IMR-90 (cell line): ENCODE data around the gene MTMR3. TPM values are rescaled to one million over a fixed set of nuclear protein-coding genes. Genes with fewer than 3 reads are reported as not detected.

Experiments
- ATAC-seq: fragments of 200-7000 bp; cut with Tn5 transposase; 2 replicates; pipeline ENCODE4 v1.9.1; 2020; ENCODE audit warnings: low read depth, mild to moderate bottlenecking, moderate library complexity
- BruUV-seq: library from RNA; stranded (reverse); fragments of 400-500 nt; replicated peaks from 2 replicates; lab custom pipeline; 2021; lab: Mats Ljungman, UMichigan
- CTCF ChIA-PET: fragments of 300-600 bp; formaldehyde crosslinking; extraction: SDS; loops from one replicate; lab custom pipeline; 2021; ENCODE audit warnings: antibody characterized with exemption; lab: Yijun Ruan, JAX
- POLR2A ChIA-PET: fragments of 300-600 bp; sonication (Branson Sonifier 250); formaldehyde crosslinking; loops from one replicate; lab custom pipeline; 2022; ENCODE audit warnings: antibody characterized with exemption; ENCODE audit not compliant: unreplicated experiment; lab: Charles Lee
- DNase-seq: peaks from one replicate; pipeline ENCODE4 v3.0.0; 2013
- H2AFZ ChIP-seq: replicated peaks from 2 replicates; pipeline ENCODE3; 2013; ENCODE audit warnings: low read length, mild to moderate bottlenecking; ENCODE audit not compliant: poor library complexity
- H2AK5ac ChIP-seq: 2 replicates; pipeline ENCODE4 v1.6.1; 2013; ENCODE audit warnings: low read depth, low read length, inconsistent platforms
- H2AK9ac ChIP-seq: replicated peaks from 2 replicates; pipeline ENCODE3; 2013; ENCODE audit warnings: mild to moderate bottlenecking, low read depth, low read length, moderate library complexity; ENCODE audit not compliant: poor library complexity
- H2BK120ac ChIP-seq: 2 replicates; pipeline ENCODE4 v1.6.1; 2013; ENCODE audit warnings: low read depth, low read length, inconsistent platforms
- H2BK15ac ChIP-seq: 3 replicates; pipeline ENCODE4 v1.6.1; 2013; ENCODE audit warnings: low read depth, low read length, inconsistent platforms
- H2BK20ac ChIP-seq: 2 replicates; pipeline ENCODE4 v1.6.1; 2013; ENCODE audit warnings: low read depth, mild to moderate bottlenecking, inconsistent platforms, low read length, moderate library complexity
- H2BK5ac ChIP-seq: 2 replicates; pipeline ENCODE4 v1.6.1; 2013; ENCODE audit warnings: mild to moderate bottlenecking, low read depth, low read length, inconsistent platforms; ENCODE audit not compliant: poor library complexity, severe bottlenecking
- H3K14ac ChIP-seq: replicated peaks from 2 replicates; pipeline ENCODE4 v1.6.1; 2013; ENCODE audit warnings: low read depth, low read length, inconsistent platforms
- H3K18ac ChIP-seq: 2 replicates; pipeline ENCODE4 v1.6.1; 2013; ENCODE audit warnings: low read depth, low read length, control low read depth
- H3K23ac ChIP-seq: 2 replicates; pipeline ENCODE4 v1.6.1; 2013; ENCODE audit warnings: low read depth, low read length, inconsistent platforms
- H3K27ac ChIP-seq: 2 replicates; pipeline ENCODE4 v1.5.1; 2013; ENCODE audit warnings: mild to moderate bottlenecking, control low read depth, low read length; ENCODE audit not compliant: insufficient read depth
- H3K27me3 ChIP-seq: 2 replicates; pipeline ENCODE4 v1.6.1; 2013; ENCODE audit warnings: low read length; ENCODE audit not compliant: control insufficient read depth, insufficient read depth
- H3K36me3 ChIP-seq: 2 replicates; pipeline ENCODE4 v1.6.1; 2013; ENCODE audit warnings: low read length, mixed read lengths; ENCODE audit not compliant: control insufficient read depth, insufficient read depth
- H3K4ac ChIP-seq: 2 replicates; pipeline ENCODE4 v1.6.1; 2013; ENCODE audit warnings: low read depth, low read length, inconsistent platforms
- H3K4me1 ChIP-seq: 2 replicates; pipeline ENCODE4 v1.6.1; 2013; ENCODE audit warnings: low read length, mixed read lengths; ENCODE audit not compliant: control insufficient read depth, insufficient read depth
- H3K4me2 ChIP-seq: 2 replicates; pipeline ENCODE4 v1.6.1; 2013; ENCODE audit warnings: low read depth, mild to moderate bottlenecking, control low read depth, low read length, moderate library complexity
- H3K4me3 ChIP-seq: 2 replicates; pipeline ENCODE4 v1.5.1; 2013; ENCODE audit warnings: low read depth, mild to moderate bottlenecking, control low read depth, low read length, moderate library complexity; ENCODE audit not compliant: insufficient read depth
- H3K56ac ChIP-seq: 2 replicates; pipeline ENCODE4 v1.6.1; 2013; ENCODE audit warnings: low read length, inconsistent platforms; ENCODE audit not compliant: insufficient read depth; ENCODE audit errors: extremely low read depth
- H3K79me1 ChIP-seq, 2 experiments: 2 replicates each; pipeline ENCODE4 v1.6.1; 2013; ENCODE audit warnings: low read length in 2 of 2, inconsistent platforms in 1 of 2, low read depth in 1 of 2
- H3K9ac ChIP-seq: 2 replicates; pipeline ENCODE4 v1.6.1; 2013; ENCODE audit warnings: low read depth, low read length, control low read depth
- H3K9me1 ChIP-seq: 2 replicates; pipeline ENCODE4 v1.6.1; 2013; ENCODE audit warnings: low read length, inconsistent platforms; ENCODE audit not compliant: insufficient read depth
- H3K9me3 ChIP-seq: 2 replicates; pipeline ENCODE4 v1.6.1; 2013; ENCODE audit warnings: low read length; ENCODE audit not compliant: control insufficient read depth, insufficient read depth
- H4K20me1 ChIP-seq: 2 replicates; pipeline ENCODE4 v1.6.1; 2013; ENCODE audit warnings: low read length, inconsistent platforms; ENCODE audit not compliant: insufficient read depth
- H4K5ac ChIP-seq: 2 replicates; pipeline ENCODE4 v1.6.1; 2013; ENCODE audit warnings: mild to moderate bottlenecking, low read depth, low read length, control low read depth
- H4K8ac ChIP-seq, 2 experiments: 2 replicates each; pipeline ENCODE4 v1.6.1; 2013; ENCODE audit warnings: low read depth in 2 of 2, low read length in 2 of 2, control low read depth in 1 of 2, inconsistent platforms in 1 of 2
- H4K91ac ChIP-seq: 2 replicates; pipeline ENCODE4 v1.6.1; 2013; ENCODE audit warnings: low read depth, low read length, inconsistent platforms; ENCODE audit not compliant: insufficient read depth
- MAFK ChIP-seq: IDR thresholded peaks from 2 replicates; pipeline ENCODE4 v1.6.1; 2012; ENCODE audit warnings: low read depth, low read length, improper control_type of control experiment
- POLR2A ChIP-seq: IDR thresholded peaks from 2 replicates; pipeline ENCODE4 v1.6.1; 2012; ENCODE audit warnings: mild to moderate bottlenecking, low read depth, low read length
- RFX5 ChIP-seq: IDR thresholded peaks from 2 replicates; pipeline ENCODE4 v1.8.0; 2012; ENCODE audit warnings: low read depth, mild to moderate bottlenecking, low read length, moderate library complexity
- SMC3 ChIP-seq: fragments of 150-350 bp; IDR thresholded peaks from 2 replicates; pipeline ENCODE4 v1.6.1; 2016; ENCODE audit warnings: low read depth, mild to moderate bottlenecking, antibody characterized with exemption, low read length, moderate library complexity
- WGBS, 2 experiments: methylation state at CpG; one replicate each; pipeline versions ENCODE4 v1.1.5 to v1.1.7; 2013; ENCODE audit warnings: missing lambda C conversion rate in 2 of 2; ENCODE audit not compliant: insufficient read length in 1 of 2; ENCODE audit errors: extremely low coverage in 2 of 2; 5-methylcytosine and 5-hydroxymethylcytosine counted together
- dilution Hi-C: fragments of 300-500 bp; cut with HindIII; formaldehyde crosslinking; loops from one replicate; pipeline ENCODE4 v1.14.3; 2018; ENCODE audit warnings: low sequenced_read_pairs; ENCODE audit not compliant: unreplicated experiment
- in situ Hi-C: fragments of 300-500 bp; cut with MboI; formaldehyde crosslinking; loops from 3 replicates; pipeline ENCODE4 v1.14.3; 2019; ENCODE audit warnings: low sequenced_read_pairs, inconsistent platforms, mixed read lengths
- intact Hi-C: fragments of 100-400 bp; cut with micrococcal nuclease; formaldehyde crosslinking; loops from 2 replicates; pipeline ENCODE4 v1.10.0; 2022
- polyA plus RNA-seq, 3 experiments: library from polyadenylated mRNA; depleted of rRNA; stranded (reverse); fragments of >200 nt; gene quantifications; 2 replicates each; pipeline ENCODE4 v1.2.3, GENCODE V29; 2012; ENCODE audit warnings: low replicate concordance in 1 of 3
- total RNA-seq: library from RNA; depleted of rRNA; stranded (reverse); fragments of >200 nt; gene quantifications from 2 replicates; pipeline ENCODE4 v1.2.3, GENCODE V29; 2012

MTMR3 gene
- total and polyA plus RNA-seq, 2 of the 4 experiments (the other 2 are of a cell fraction): 21.3 to 29.4 TPM

GRCh38 chr22:29886596-29886995 lies 3.6 kb downstream of the MTMR3 start:
- no peak overlapping the region for H3K9ac ChIP-seq
- CTCF ChIA-PET: no interaction called here
- intact Hi-C loops: loop anchor here (5.0 kb wide), 1 partner anchor 106 kb away; no protein-coding TSS in a partner anchor

More at GRCh38 chr22:29886596-29886995, 3.6 kb downstream of the MTMR3 start:
- no peak for ATAC-seq
- H3K79me1 ChIP-seq: peaks cover 8 to 49% of the 10 kb centered on the region in 2 experiments
- TF ChIP-seq MAFK (no peak), SMC3 (no peak), POLR2A (no peak), RFX5 (no peak)
- no peak overlapping the region for H4K91ac ChIP-seq
- no peak overlapping the region for H4K8ac ChIP-seq
- WGBS, 2 experiments: no CpG with 5 or more reads among the region's 1 CpG
- H3K4ac ChIP-seq: no peak overlapping the region
- H4K20me1 ChIP-seq: peaks cover 67% of the 10 kb centered on the region
- H2AK9ac ChIP-seq: no peak overlapping the region
- no peak overlapping the region for H4K5ac ChIP-seq
- no peak overlapping the region for H2AK5ac ChIP-seq
- no peak overlapping the region for H2BK20ac ChIP-seq
- dilution Hi-C loops (no loop called here), in situ Hi-C loops (no loop called here)
- H3K23ac ChIP-seq: no peak overlapping the region
- H3K4me1 ChIP-seq: peaks cover 5% of the 10 kb centered on the region
- no peak overlapping the region for H2BK15ac ChIP-seq
- no peaks in the 10 kb centered on the region for H3K9me3 ChIP-seq
- H3K36me3 ChIP-seq: no peaks in the 10 kb centered on the region
- H2BK120ac ChIP-seq: no peak overlapping the region
- H3K56ac ChIP-seq: no peak overlapping the region
- no peak overlapping the region for H3K4me3 ChIP-seq
- no peak overlapping the region for H3K4me2 ChIP-seq
- no peak overlapping the region for H2AFZ ChIP-seq
- H3K27ac ChIP-seq: no peak overlapping the region
- DNase-seq: no peak
- H3K9me1 ChIP-seq: peaks cover 3% of the 10 kb centered on the region
- POLR2A ChIA-PET: no interaction called here
- BruUV-seq: no TSS peak
- no peak overlapping the region for H3K14ac ChIP-seq
- H2BK5ac ChIP-seq: no peak overlapping the region
- no peaks in the 10 kb centered on the region for H3K27me3 ChIP-seq
- no peak overlapping the region for H3K18ac ChIP-seq
